HepG2 (cell line): Measurements from ENCODE around the gene JADE3. TPM values are rescaled to one million over a fixed set of nuclear protein-coding genes. Genes with fewer than 3 reads are reported as not detected.

Source experiments
- ATAC-seq: fragments of 200-7000 bp; cut with Tn5 transposase; 3 replicates; pipeline ENCODE4 v1.9.1; 2020; ENCODE audit warnings: mild to moderate bottlenecking, moderate library complexity
- BruUV-seq: library from RNA; stranded (reverse); fragments of 400-500 nt; replicated peaks from 2 replicates; lab custom pipeline; 2021; lab: Mats Ljungman, UMichigan
- CTCF ChIA-PET: fragments of 300-600 bp; formaldehyde crosslinking; extraction: SDS; loops from one replicate; lab custom pipeline; 2021; ENCODE audit warnings: low total read pairs, inconsistent platforms, low intra/inter-chr PET ratio; lab: Yijun Ruan, JAX
- POLR2A ChIA-PET: fragments of 350-600 bp; sonication (Branson Sonifier 250); formaldehyde crosslinking; loops from one replicate; lab custom pipeline; 2020; ENCODE audit warnings: antibody characterized with exemption, inconsistent platforms; lab: Yijun Ruan, JAX
- DNase-seq: peaks from one replicate; pipeline ENCODE4 v3.0.0-alpha.2; 2015; ENCODE audit warnings: low spot score
- FAIRE-seq: peaks from 3 replicates; lab custom pipeline; 2011; peaks lifted over from hg19 to GRCh38; lab: Jason Lieb, UNC
- H2AFZ ChIP-seq: one replicate; pipeline ENCODE4 v1.6.1; 2011; ENCODE audit warnings: low read length, inconsistent platforms
- H3K27ac ChIP-seq: fragments of 300-600 bp; 3 replicates; pipeline ENCODE4 v1.8.0; 2011; ENCODE audit warnings: mixed run types, mild to moderate bottlenecking, mixed read lengths, low read length, inconsistent platforms; ENCODE audit not compliant: insufficient read depth; ENCODE audit errors: extremely low read length
- H3K27me3 ChIP-seq, 2 experiments: fragments of 200-600 bp in 1 of 2; 2 replicates in 1 of 2; 3 replicates in 1 of 2; pipeline versions ENCODE4 v1.6.0 to v1.8.0; 2011; ENCODE audit warnings: low read length in 2 of 2, mild to moderate bottlenecking in 2 of 2, moderate library complexity in 2 of 2, inconsistent platforms in 1 of 2; ENCODE audit not compliant: insufficient read depth in 2 of 2, control insufficient read depth in 1 of 2
- H3K36me3 ChIP-seq, 2 experiments: fragments of 200-600 bp in 1 of 2; replicated peaks in 1 of 2; 2 replicates in 1 of 2; 3 replicates in 1 of 2; pipeline versions ENCODE4 v1.5.1 to v1.8.0; 2011; ENCODE audit warnings: low read length in 2 of 2, inconsistent platforms in 1 of 2; ENCODE audit not compliant: insufficient read depth in 2 of 2, control insufficient read depth in 1 of 2
- H3K4me1 ChIP-seq: 2 replicates; pipeline ENCODE4 v1.5.1; 2012; ENCODE audit warnings: low read length, inconsistent platforms; ENCODE audit not compliant: insufficient read depth
- H3K4me2 ChIP-seq: 2 replicates; pipeline ENCODE4 v1.6.0; 2011; ENCODE audit warnings: low read depth, low read length, inconsistent platforms
- H3K4me3 ChIP-seq, 3 experiments: fragments of 200-600 bp in 1 of 3; sonication (generic), shearing (Covaris generic) in 1 of 3; replicated peaks in 1 of 3; 2 replicates each; pipeline ENCODE4 v1.5.1; 2011 to 2016; ENCODE audit warnings: low read length in 3 of 3, inconsistent platforms in 2 of 3, low read depth in 2 of 3, mild to moderate bottlenecking in 2 of 3, control low read depth in 1 of 3, mixed read lengths in 1 of 3; ENCODE audit not compliant: insufficient read depth in 1 of 3
- H3K79me2 ChIP-seq: one replicate; pipeline ENCODE4 v1.6.1; 2011; ENCODE audit warnings: low read length, inconsistent platforms; ENCODE audit not compliant: insufficient read depth
- H3K9ac ChIP-seq: 2 replicates; pipeline ENCODE4 v1.6.0; 2011; ENCODE audit warnings: mild to moderate bottlenecking, low read depth, low read length, inconsistent platforms; ENCODE audit not compliant: insufficient read depth
- H3K9me3 ChIP-seq: 2 replicates; pipeline ENCODE4 v1.5.1; 2012; ENCODE audit warnings: mild to moderate bottlenecking, low read length
- H4K20me1 ChIP-seq: 2 replicates; pipeline ENCODE4 v1.6.0; 2011; ENCODE audit warnings: inconsistent platforms, mild to moderate bottlenecking, low read length, moderate library complexity; ENCODE audit not compliant: insufficient read depth
- CEBPB ChIP-seq: IDR thresholded peaks from 2 replicates; pipeline ENCODE4 v1.6.1; 2011; ENCODE audit warnings: low read depth, low read length, improper control_type of control experiment, borderline replicate concordance
- CREB1 ChIP-seq, 2 experiments: fragments of 450-650 bp in 1 of 2; IDR thresholded peaks; 2 replicates each; pipeline ENCODE4 v1.6.1; 2016 to 2017; ENCODE audit warnings: control low read depth in 1 of 2, mild to moderate bottlenecking in 1 of 2, missing compliant biosample characterization in 1 of 2, missing genetic modification characterization in 1 of 2
- CREM ChIP-seq, 2 experiments: sonication (generic) in 1 of 2; formaldehyde crosslinking in 1 of 2; IDR thresholded peaks; 2 replicates each; pipeline versions ENCODE4 v1.4.0 to v1.6.1; 2016 to 2020; ENCODE audit warnings: antibody characterized with exemption in 1 of 2, mild to moderate bottlenecking in 1 of 2, missing genetic modification reagents in 1 of 2
- HMGXB4 ChIP-seq, 2 experiments: sonication (generic) in 1 of 2; formaldehyde crosslinking in 1 of 2; IDR thresholded peaks; 2 replicates each; pipeline versions ENCODE4 v1.4.0 to v1.6.1; 2018 to 2020; ENCODE audit warnings: missing genetic modification reagents in 2 of 2, borderline replicate concordance in 1 of 2, low read depth in 1 of 2, mild to moderate bottlenecking in 1 of 2, missing biosample characterization in 1 of 2
- HNRNPL ChIP-seq: fragments of 200-400 bp; formaldehyde crosslinking; IDR thresholded peaks from 2 replicates; pipeline ENCODE4 v1.6.1; 2017; ENCODE audit warnings: mild to moderate bottlenecking, low read depth, low read length
- HOXA3 ChIP-seq: sonication (generic); formaldehyde crosslinking; IDR thresholded peaks from 2 replicates; pipeline ENCODE4 v1.5.0; 2020; ENCODE audit warnings: missing genetic modification reagents
- KDM3A ChIP-seq: IDR thresholded peaks from 2 replicates; pipeline ENCODE4 v1.6.1; 2018; ENCODE audit warnings: low read depth, missing compliant biosample characterization
- KDM5B ChIP-seq: sonication (generic); formaldehyde crosslinking; IDR thresholded peaks from 2 replicates; pipeline ENCODE4 v1.4.0; 2020; ENCODE audit warnings: missing genetic modification reagents, mild to moderate bottlenecking, borderline replicate concordance
- REXO4 ChIP-seq: sonication (generic); formaldehyde crosslinking; IDR thresholded peaks from 2 replicates; pipeline ENCODE4 v1.8.0; 2022; ENCODE audit warnings: missing genetic modification reagents, mild to moderate bottlenecking, borderline replicate concordance
- SKI ChIP-seq: fragments of 450-650 bp; IDR thresholded peaks from one replicate; pipeline ENCODE4 v1.6.1; 2018; ENCODE audit warnings: mild to moderate bottlenecking; ENCODE audit not compliant: partially characterized antibody
- SOX6 ChIP-seq, 2 experiments: fragments of 450-650 bp in 1 of 2; sonication (generic) in 1 of 2; formaldehyde crosslinking in 1 of 2; IDR thresholded peaks; 2 replicates each; pipeline versions ENCODE4 v1.4.0 to v1.6.1; 2017 to 2020; ENCODE audit warnings: antibody characterized with exemption in 1 of 2, mild to moderate bottlenecking in 1 of 2, missing genetic modification reagents in 1 of 2
- TAF1 ChIP-seq: sonication (generic); formaldehyde crosslinking; IDR thresholded peaks from 2 replicates; pipeline ENCODE4 v1.4.0; 2020; ENCODE audit warnings: missing genetic modification reagents
- UBTF ChIP-seq: sonication (generic); formaldehyde crosslinking; IDR thresholded peaks from 2 replicates; pipeline ENCODE4 v1.4.0; 2020; ENCODE audit warnings: mild to moderate bottlenecking, missing genetic modification reagents
- XRCC5 ChIP-seq: fragments of 200-400 bp; formaldehyde crosslinking; optimal IDR thresholded peaks from 2 replicates; pipeline ENCODE3; 2017; ENCODE audit warnings: mild to moderate bottlenecking, low read length
- ZNF556 ChIP-seq: sonication (generic); formaldehyde crosslinking; IDR thresholded peaks from 2 replicates; pipeline ENCODE4 v1.4.0; 2020; ENCODE audit warnings: mild to moderate bottlenecking, missing genetic modification reagents, borderline replicate concordance
- ZNF563 ChIP-seq: sonication (generic); formaldehyde crosslinking; IDR thresholded peaks from 2 replicates; pipeline ENCODE4 v1.8.0; 2022; ENCODE audit warnings: mild to moderate bottlenecking, moderate library complexity, missing genetic modification reagents
- WGBS: methylation state at CpG from one replicate; pipeline ENCODE4 v1.1.6; 2017; ENCODE audit warnings: low lambda C conversion rate; 5-methylcytosine and 5-hydroxymethylcytosine counted together
- in situ Hi-C: cut with HindIII; loops from 2 replicates; pipeline ENCODE4 v1.10.0; 2017; ENCODE audit warnings: low pct_unique_long_range_greater_than_20kb; ENCODE audit not compliant: extremely low pct_ligation_motif_present
- intact Hi-C: fragments of 100-400 bp; cut with micrococcal nuclease; formaldehyde crosslinking; loops from one replicate; pipeline ENCODE4 v1.10.0; 2022; ENCODE audit not compliant: unreplicated experiment
- polyA plus RNA-seq, 8 experiments: library from polyadenylated mRNA; depleted of rRNA in 3 of 8; stranded (reverse) in 7 of 8; unstranded in 1 of 8; fragments of >200 nt; fragmentation: Illumina TruSeq in 4 of 8; extraction: Trizol in 4 of 8; gene quantifications; 2 replicates each; pipeline versions ENCODE4 v1.2.1 to v1.2.3, GENCODE V29; 2011 to 2016; ENCODE audit warnings: low read depth in 4 of 8, missing spikeins in 1 of 8, mixed read lengths in 1 of 8; ENCODE audit not compliant: insufficient read depth in 1 of 8
- total RNA-seq, 5 experiments: library from RNA; depleted of rRNA; stranded (reverse); fragments of >200 nt; fragmentation: Illumina TruSeq; extraction: Trizol; gene quantifications; 2 replicates each; pipeline ENCODE4 v1.2.3, GENCODE V29; 2016; ENCODE audit warnings: low read depth in 1 of 5

Gene JADE3
- total and polyA plus RNA-seq, 2 of the 13 experiments (the other 11 are each of a cell fraction or from before 2014, with no cell fraction given) = 7.7 to 7.8 TPM

GRCh38 chrX:47068720-47069119 lies 156.5 kb downstream of the JADE3 start (continued):
- TF ChIP-seq ZNF556 (no peak), REXO4 (CRISPR knock-in tag) (no peak), CREB1 (IDR thresholded peaks at IDR 0.05) (no peak), CREB1 (CRISPR knock-in tag; IDR thresholded peaks at IDR 0.05) (peak; percentile 23; the same call in 1 of the 2 replicates)

GRCh38 chrX:47078129-47079043 lies 166.2 kb downstream of the JADE3 start, which contains the start of gene RGN:
Gene RGN (plus strand): TSS chrX:47078443. CDS start chrX:47081145, 2,702 bp downstream.
- in situ Hi-C loops = no loop called here
- Histone ChIP-seq H3K27me3 (no peaks in the 10 kb centered on the region), H3K27ac (peak within 1 kb of the TSS; percentile 96), H3K4me2 (peak within 1 kb of the TSS; percentile 75), H3K79me2 (no peaks in the 10 kb centered on the region), H2AFZ (no peak within 1 kb of the TSS), H3K4me3 (peak within 1 kb of the TSS; percentile 59 to 74 (median 68); a peak in 5 of 6 replicates), H4K20me1 (no peaks in the 10 kb centered on the region), H3K4me1 (peaks cover 43% of the 10 kb centered on the region), H3K9ac (peak within 1 kb of the TSS; percentile 79), H3K9me3 (no peaks in the 10 kb centered on the region), H3K36me3 (no peaks in the 10 kb centered on the region)
- ChIA-PET CTCF (no interaction called here), POLR2A (interaction anchor here (0.6 to 4.1 kb wide), 12 partner anchors 10 to 1600 kb away, joined by 3 to 31 read pairs (median 4); partner anchors contain the start of genes NDUFB11 and RBM10)
- no TSS peak for BruUV-seq
- peak; percentile 65 for FAIRE-seq
- WGBS = 0% methylated on average over 6 of the region's 59 CpGs
- peak; percentile 81 for DNase-seq
- intact Hi-C loops = no loop called here
- ATAC-seq = peak; percentile 69
- TF ChIP-seq CEBPB = peak; percentile 51; the same call in 1 of the 2 replicates
- TF ChIP-seq KDM3A = 0 out of 2 replicates have a peak, but pooled peaks have one; percentile 19
- TF ChIP-seq ZNF563 (CRISPR knock-in tag) = 0 out of 2 replicates have a peak, but pooled peaks have one; percentile 43
- no peak for TF ChIP-seq SOX6 (IDR thresholded peaks at IDR 0.05)
- TF ChIP-seq SOX6 (CRISPR knock-in tag; IDR thresholded peaks at IDR 0.05) = peak; percentile 81
- peak; percentile 62; the same call in 1 of the 2 replicates for TF ChIP-seq UBTF (CRISPR knock-in tag)
- no peak for TF ChIP-seq XRCC5
- TF ChIP-seq HOXA3 (CRISPR knock-in tag) = peak; percentile 39; the same call in 1 of the 2 replicates
- TF ChIP-seq HNRNPL = peak; percentile 49; the same call in 1 of the 2 replicates
- TF ChIP-seq CREM (IDR thresholded peaks at IDR 0.05) = peak; percentile 58
- no peak for TF ChIP-seq CREM (CRISPR knock-in tag; IDR thresholded peaks at IDR 0.05)
- TF ChIP-seq HMGXB4 (CRISPR knock-in tag; IDR thresholded peaks at IDR 0.05; ENCODE audit: borderline replicate concordance in 1 of 2, low read depth in 1 of 2) = peak in 1 of 2 experiments; percentile 45; a peak in 2 of 4 replicates
- TF ChIP-seq KDM5B (CRISPR knock-in tag) = peak; percentile 48; the same call in 1 of the 2 replicates
- peak; percentile 48 for TF ChIP-seq TAF1 (CRISPR knock-in tag)
- TF ChIP-seq SKI = peak; percentile 21
